ENCODE measurements around the gene GORASP1. TPM values are rescaled to one million over a fixed set of nuclear protein-coding genes. Genes with fewer than 3 reads are reported as not detected.
A peak's percentile ranks its signal among the peaks of the same experiment; 100 is the strongest.

Gene GORASP1
- total RNA-seq, 1 experiment from 2014 or later, result 39.4 TPM

DNA sequence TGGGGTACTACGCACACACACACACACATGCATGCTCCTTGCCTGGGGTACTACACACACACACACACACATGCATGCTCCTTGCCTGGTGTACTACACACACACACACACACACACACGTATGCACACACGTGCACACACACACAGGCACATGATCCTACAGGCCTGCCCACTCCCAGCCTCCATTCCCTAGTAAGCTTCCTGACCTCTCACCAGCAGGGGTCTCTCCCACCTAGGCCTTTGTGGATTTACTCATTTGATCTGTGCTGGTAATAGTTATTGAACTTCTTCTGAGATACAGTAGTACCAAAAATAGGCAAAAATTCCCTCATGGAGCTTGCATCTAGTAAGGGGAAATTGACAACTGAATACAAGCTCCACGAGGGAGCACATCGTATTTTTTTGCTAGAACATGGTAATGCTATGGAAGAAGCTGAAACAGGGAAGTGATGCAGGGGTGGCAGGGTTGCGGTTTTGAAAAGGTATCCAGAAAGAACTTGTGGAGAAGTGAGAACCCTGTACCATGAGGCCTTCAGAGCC, 19.2 kb upstream of the GORASP1 start:
- DNase-seq (ENCODE audit: low read depth, low spot score), result no peak
- H3K4me1 ChIP-seq (ENCODE audit: control insufficient read depth, insufficient read depth, low read length), result peaks cover 10% of the 10 kb centered on the region; the same call in 1 of the 2 replicates
- intact Hi-C loops (cut with micrococcal nuclease; ENCODE audit: unreplicated experiment) (loop anchor here (5.0 kb wide), 1 partner anchor 161 kb away; no protein-coding TSS in a partner anchor), in situ Hi-C loops (cut with HindIII; ENCODE audit: low pct_unique_long_range_greater_than_20kb, low sequenced_read_pairs) (no loop called here)
- TF ChIP-seq POLR2AphosphoS5 (IDR thresholded peaks at IDR 0.05; ENCODE audit: low read depth, low read length) (no peak), CTCF (IDR thresholded peaks at IDR 0.05) (peak; percentile 65)
- ChIA-PET CTCF (interaction anchor here (0.6 to 2.0 kb wide), 5 partner anchors 19 to 165 kb away, joined by 3 to 9 read pairs (median 4); no protein-coding TSS in a partner anchor), POLR2A (no interaction called here)
- no peaks in the 10 kb centered on the region for H3K36me3 ChIP-seq (ENCODE audit: control insufficient read depth, insufficient read depth, low read length)
- no peak overlapping the region for H3K27ac ChIP-seq (ENCODE audit: low read length)
- H3K27me3 ChIP-seq (ENCODE audit: control insufficient read depth, insufficient read depth, low read length), result no peaks in the 10 kb centered on the region
- H3K4me3 ChIP-seq (ENCODE audit: low read depth in 2 of 2, low read length in 2 of 2), result no peak overlapping the region
- BruUV-seq (replicated peaks), result no TSS peak
- ATAC-seq, result peak; percentile 81; the same call in 1 of the 2 replicates
- no peaks in the 10 kb centered on the region for H3K9me3 ChIP-seq (ENCODE audit: control insufficient read depth, insufficient read depth, low read depth, low read length)

DNA sequence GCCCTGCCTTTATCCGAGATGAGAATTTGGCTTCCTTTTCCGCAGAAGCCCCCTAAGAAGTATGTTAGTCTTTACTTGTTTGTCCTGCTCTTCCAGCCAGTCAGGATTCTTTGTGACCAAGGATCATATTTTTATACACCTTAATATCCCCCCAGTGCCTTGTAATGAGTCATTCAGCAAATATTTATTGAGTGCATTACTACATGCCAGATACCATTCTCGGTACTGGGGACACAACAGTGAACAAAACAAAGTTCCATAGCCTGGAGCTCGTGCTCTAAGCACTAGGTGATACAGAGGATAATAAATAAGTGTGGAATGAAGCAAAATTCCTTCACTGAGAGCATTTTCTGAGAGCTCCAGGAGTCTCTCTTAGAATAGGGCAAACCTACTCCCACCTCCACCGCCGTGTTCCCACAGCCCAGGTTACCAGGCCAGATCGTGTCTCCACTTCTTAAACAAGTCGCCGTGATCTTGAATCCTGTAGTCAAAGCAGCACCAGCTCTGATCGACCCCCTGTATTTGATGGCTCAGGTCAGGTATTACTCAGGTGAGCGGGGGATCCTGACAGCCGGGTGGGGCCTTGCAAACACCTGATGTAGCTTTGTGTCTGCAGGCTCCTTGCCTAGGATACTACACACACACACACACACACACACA, 18.5 kb upstream of the GORASP1 start:
- Histone ChIP-seq H3K9me3 (ENCODE audit: control insufficient read depth, insufficient read depth, low read depth, low read length) (no peaks in the 10 kb centered on the region), H3K27me3 (ENCODE audit: control insufficient read depth, insufficient read depth, low read length) (no peaks in the 10 kb centered on the region), H3K4me3 (ENCODE audit: low read depth in 2 of 2, low read length in 2 of 2) (no peak overlapping the region), H3K4me1 (ENCODE audit: control insufficient read depth, insufficient read depth, low read length) (peaks cover 10% of the 10 kb centered on the region; the same call in 1 of the 2 replicates), H3K36me3 (ENCODE audit: control insufficient read depth, insufficient read depth, low read length) (no peaks in the 10 kb centered on the region), H3K27ac (ENCODE audit: low read length) (no peak overlapping the region)
- DNase-seq (ENCODE audit: low read depth, low spot score) (no peak), ATAC-seq (peak; percentile 82)
- ChIA-PET POLR2A (interaction anchor here (1.0 kb wide), 1 partner anchor 18 kb away, joined by 3 read pairs; no protein-coding TSS in a partner anchor), CTCF (interaction anchor here (1.1 to 2.0 kb wide), 2 partner anchors 20 to 162 kb away, joined by 3 to 9 read pairs; no protein-coding TSS in a partner anchor)
- intact Hi-C loops (cut with micrococcal nuclease; ENCODE audit: unreplicated experiment) (loop anchor here (5.0 kb wide), 1 partner anchor 161 kb away; no protein-coding TSS in a partner anchor), in situ Hi-C loops (cut with HindIII; ENCODE audit: low pct_unique_long_range_greater_than_20kb, low sequenced_read_pairs) (no loop called here)
- BruUV-seq (replicated peaks), result no TSS peak
- TF ChIP-seq CTCF (IDR thresholded peaks at IDR 0.05) (no peak), TCF7L2 (IDR thresholded peaks at IDR 0.05; ENCODE audit: low read depth, low read length) (no peak), SIN3A (IDR thresholded peaks at IDR 0.05; ENCODE audit: borderline replicate concordance, insufficient read depth, low read depth, low read length) (no peak)
- TF ChIP-seq, protein P1, sequence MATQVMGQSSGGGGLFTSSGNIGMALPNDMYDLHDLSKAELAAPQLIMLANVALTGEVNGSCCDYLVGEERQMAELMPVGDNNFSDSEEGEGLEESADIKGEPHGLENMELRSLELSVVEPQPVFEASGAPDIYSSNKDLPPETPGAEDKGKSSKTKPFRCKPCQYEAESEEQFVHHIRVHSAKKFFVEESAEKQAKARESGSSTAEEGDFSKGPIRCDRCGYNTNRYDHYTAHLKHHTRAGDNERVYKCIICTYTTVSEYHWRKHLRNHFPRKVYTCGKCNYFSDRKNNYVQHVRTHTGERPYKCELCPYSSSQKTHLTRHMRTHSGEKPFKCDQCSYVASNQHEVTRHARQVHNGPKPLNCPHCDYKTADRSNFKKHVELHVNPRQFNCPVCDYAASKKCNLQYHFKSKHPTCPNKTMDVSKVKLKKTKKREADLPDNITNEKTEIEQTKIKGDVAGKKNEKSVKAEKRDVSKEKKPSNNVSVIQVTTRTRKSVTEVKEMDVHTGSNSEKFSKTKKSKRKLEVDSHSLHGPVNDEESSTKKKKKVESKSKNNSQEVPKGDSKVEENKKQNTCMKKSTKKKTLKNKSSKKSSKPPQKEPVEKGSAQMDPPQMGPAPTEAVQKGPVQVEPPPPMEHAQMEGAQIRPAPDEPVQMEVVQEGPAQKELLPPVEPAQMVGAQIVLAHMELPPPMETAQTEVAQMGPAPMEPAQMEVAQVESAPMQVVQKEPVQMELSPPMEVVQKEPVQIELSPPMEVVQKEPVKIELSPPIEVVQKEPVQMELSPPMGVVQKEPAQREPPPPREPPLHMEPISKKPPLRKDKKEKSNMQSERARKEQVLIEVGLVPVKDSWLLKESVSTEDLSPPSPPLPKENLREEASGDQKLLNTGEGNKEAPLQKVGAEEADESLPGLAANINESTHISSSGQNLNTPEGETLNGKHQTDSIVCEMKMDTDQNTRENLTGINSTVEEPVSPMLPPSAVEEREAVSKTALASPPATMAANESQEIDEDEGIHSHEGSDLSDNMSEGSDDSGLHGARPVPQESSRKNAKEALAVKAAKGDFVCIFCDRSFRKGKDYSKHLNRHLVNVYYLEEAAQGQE (IDR thresholded peaks at IDR 0.05; ENCODE audit: insufficient read depth in 1 of 2, low read depth in 2 of 2, low read length in 1 of 2), result no peak
